ENCODE measurements around the gene SLC10A1. TPM values are rescaled to one million over a fixed set of nuclear protein-coding genes. Genes with fewer than 3 reads are reported as not detected.
A peak's percentile ranks its signal among the peaks of the same experiment; 100 is the strongest.
"Not testable (repeated sequence)": the region's sequence is repeated elsewhere in the genome, so short reads cannot be mapped to it uniquely, and the experiment has no call there.

The SLC10A1 gene
- polyA plus RNA-seq (ENCODE audit: insufficient read length): not detected

DNA sequence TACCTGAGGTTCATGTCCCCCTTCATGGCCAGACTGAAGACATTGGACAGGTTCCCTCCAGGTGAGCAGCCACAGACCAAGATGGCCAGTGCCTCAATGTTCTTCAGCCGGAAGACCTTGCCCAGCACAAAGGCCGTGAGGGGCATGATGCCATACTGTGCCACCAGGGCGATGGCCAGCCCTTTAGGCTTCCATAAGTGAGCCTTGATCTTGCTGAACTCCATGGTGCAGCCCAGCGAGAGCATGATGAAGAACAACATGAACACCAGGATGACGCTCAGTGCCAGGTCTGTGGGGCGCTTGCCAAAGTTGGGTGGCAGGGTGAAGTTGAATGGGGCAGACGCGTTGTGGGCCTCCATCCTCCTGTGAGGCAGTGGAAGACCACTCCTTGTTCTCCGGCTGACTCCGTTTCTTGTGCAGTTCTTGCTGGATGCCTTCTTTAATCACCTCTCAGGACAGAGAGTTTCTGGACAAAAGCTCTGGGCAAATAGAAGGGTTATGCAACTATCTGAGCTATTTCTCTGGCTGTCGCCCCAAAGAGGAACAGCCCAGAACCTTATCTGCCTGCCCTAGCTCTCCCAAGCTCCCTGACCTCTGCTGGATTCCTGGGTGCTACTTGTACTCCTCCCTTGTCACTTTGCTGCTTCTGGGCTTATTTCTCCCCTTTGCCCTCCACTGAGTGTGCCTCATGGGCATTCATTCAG, at the start of gene SLC10A1:
Gene SLC10A1, minus strand, starts transcription at position 445 of the 704 bp plus-strand sequence. Its CDS starts 86 bp downstream, at position 359.
- DNase-seq (ENCODE audit: low read depth): no peak

DNA sequence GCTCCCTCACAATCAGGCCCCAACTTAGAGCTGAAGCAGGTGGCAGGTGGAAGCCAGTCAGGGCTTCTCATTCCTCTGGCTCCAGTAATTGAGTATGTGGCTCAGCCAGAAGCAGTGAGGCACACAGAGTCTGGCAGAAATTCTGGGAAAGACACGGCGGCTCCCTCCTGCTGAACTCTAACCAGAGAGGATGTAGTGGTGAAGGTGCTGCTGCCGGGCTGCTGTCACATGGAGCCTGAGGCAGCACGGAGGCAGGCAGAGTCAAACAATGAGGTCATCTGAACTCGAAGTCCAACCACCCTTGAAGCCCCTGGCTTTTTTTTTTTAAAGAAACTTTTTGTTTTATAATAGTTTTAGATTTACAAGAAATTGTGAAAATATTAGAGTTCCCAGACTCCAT, 48.7 kb upstream of the SLC10A1 start:
- no peak for DNase-seq (ENCODE audit: low read depth)

GRCh38 chr14:69845050-69845581, 48.1 kb upstream of the SLC10A1 start:
- no peak for DNase-seq (ENCODE audit: low read depth)

DNA sequence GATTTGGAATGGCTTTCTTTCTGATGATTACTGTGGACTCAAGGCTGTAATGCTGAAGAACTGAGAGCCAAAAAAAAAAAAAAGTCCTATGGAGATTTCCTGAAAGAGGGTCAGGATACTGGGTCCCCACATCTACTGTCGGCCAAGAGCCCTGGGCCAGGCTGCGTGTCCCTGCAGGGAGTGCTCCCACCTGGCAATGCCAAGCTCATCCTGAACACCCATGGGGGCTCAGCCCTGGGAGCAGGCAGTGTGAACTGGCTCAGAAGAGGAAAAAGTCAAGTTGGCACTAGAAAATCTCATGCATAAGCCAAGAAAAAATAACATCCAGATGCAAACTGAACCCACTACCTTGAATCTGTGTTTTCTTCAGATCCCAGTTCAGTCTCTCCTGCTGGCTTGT, 47.1 kb upstream of the SLC10A1 start:
- no peak for DNase-seq (ENCODE audit: low read depth)

- DNase-seq (ENCODE audit: low read depth): no peak
Observed at GRCh38 chr14:69842686-69843420, 45.8 kb upstream of the SLC10A1 start.

DNA sequence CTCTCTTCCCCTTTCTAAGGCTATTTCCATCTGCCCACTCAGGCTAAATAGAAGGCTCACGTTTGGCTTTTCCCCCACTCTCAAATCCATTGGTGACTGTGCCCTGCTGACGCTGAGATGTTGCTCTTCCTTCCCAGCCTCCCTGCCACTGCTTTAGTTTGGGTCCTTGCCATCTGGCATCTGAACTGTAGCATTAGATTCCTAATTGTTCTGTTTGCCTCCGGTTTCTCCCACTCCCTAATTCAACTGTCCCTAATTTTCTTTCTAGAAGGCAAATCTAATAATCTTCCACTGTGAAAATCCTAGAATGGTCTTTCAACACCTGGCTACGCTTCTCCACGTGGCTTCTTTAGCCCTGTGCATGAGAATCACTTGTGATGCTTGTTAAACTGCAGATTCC, 44.6 kb upstream of the SLC10A1 start:
- DNase-seq (ENCODE audit: low read depth): no peak

GRCh38 chr14:69839661-69840060, 42.6 kb upstream of the SLC10A1 start:
- DNase-seq (ENCODE audit: low read depth): no peak

GRCh38 chr14:69838881-69839416, 41.9 kb upstream of the SLC10A1 start:
- no peak for DNase-seq (ENCODE audit: low read depth)

GRCh38 chr14:69828879-69829278, 31.8 kb upstream of the SLC10A1 start:
- DNase-seq (ENCODE audit: low read depth): no peak

- no peak for DNase-seq (ENCODE audit: low read depth)
Observed at GRCh38 chr14:69828354-69828753, 31.3 kb upstream of the SLC10A1 start.

DNA sequence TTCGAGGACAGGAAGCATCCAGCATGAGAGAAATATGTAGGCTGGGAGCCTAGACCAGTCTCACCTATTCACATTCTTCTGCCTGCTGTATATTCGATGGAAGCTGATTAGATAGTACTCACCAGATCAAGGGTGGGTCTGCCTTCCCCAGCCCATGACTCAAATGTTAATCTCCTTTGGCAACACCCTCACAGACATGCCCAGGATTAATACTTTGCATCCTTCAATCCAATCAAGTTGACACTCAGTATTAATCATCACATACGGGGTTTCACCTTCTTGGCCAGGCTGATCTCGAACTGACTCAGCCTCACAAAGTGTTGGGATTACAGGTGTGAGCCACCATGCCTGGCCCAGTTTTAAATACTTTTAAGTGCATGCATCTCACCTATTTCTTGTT, 30.5 kb upstream of the SLC10A1 start:
- DNase-seq (ENCODE audit: low read depth): no peak

GRCh38 chr14:69822456-69822855, 25.4 kb upstream of the SLC10A1 start:
- no peak for DNase-seq (ENCODE audit: low read depth)

DNA sequence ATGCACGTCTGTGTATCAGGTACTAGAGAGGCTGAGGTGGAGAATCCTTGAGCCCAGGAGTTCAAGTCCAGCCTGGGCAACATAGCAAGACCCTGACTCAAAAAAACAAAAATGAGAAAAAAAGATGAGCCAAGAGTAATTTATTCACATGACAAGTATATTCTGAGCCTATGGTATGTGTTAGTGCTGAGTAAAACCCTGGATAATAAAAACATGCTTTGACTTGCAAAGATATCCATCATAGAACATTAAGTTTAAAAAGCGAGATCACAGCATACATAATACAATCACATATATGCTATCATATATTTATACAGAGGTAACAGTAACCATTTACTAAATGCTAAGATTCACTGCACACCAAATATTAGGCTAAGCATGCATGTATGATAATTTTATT, 23.9 kb upstream of the SLC10A1 start:
- DNase-seq (ENCODE audit: low read depth): no peak

DNA sequence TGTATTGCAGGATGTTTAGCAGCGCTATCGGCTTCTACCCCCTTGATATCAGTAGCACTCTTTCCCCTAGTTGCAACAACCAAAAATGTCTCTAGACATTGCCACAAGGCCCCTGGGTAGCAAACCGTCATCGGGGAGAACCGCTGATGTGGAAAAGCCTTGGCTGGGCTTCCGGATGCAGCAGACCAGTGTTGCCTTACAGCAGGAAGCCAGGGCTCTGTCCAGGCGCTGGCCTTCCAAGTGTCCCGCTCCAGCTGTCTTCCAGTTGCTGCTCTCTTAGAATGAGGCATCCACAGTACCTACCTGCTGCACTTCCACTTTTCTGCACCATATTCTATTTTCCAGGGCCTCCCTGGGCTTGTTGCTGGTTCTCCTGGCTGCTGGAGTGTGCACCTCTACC, 22.6 kb upstream of the SLC10A1 start:
- no peak for DNase-seq (ENCODE audit: low read depth)

- peak; percentile 29 for DNase-seq (ENCODE audit: low read depth)
Observed at GRCh38 chr14:69818758-69819191, 21.7 kb upstream of the SLC10A1 start.

DNA sequence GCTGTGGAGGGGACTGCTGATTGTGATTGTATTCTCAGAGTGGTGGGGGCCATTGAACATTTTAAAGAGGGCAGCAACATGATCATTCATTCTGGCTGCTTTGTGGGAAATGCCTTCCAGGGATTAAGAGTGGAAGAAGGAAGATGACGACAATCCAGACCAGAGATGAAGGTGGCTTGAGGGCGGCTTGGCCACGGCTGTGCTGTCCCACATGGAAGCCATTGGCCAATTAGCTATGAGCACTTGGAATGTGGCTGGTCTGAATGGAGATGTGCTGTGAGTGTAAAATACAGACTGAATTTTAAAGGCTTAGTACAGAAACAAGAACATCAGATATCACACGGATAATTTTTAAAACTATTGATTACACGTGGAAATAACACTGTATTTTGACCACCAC, 19.2 kb upstream of the SLC10A1 start:
- no peak for DNase-seq (ENCODE audit: low read depth)

- no peak for DNase-seq (ENCODE audit: low read depth)
Observed at GRCh38 chr14:69815556-69815955, 18.5 kb upstream of the SLC10A1 start.

GRCh38 chr14:69814397-69814796, 17.4 kb upstream of the SLC10A1 start:
- DNase-seq (ENCODE audit: low read depth): no peak

DNA sequence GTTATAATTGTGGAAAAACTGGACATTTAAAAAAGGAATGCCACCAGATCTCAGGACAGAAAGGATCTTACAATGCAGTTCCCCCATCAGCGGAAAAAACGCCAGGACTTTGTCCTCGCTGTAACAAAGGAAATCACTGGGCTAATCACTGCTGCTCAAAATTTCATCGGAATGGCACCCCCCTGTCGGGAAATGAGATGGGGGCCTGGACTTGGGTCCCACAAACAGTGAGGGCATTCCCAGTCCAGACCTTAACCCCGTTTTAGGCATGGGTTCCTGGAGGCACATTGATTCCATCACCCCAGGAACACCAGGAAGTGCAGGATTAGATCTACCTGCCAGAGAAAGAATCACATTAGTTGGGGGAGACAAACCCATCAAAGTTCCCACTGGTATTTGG, 16.3 kb upstream of the SLC10A1 start:
- not testable (repeated sequence) for DNase-seq (ENCODE audit: low read depth)

GRCh38 chr14:69812711-69813110, 15.7 kb upstream of the SLC10A1 start:
- no peak for DNase-seq (ENCODE audit: low read depth)

DNA sequence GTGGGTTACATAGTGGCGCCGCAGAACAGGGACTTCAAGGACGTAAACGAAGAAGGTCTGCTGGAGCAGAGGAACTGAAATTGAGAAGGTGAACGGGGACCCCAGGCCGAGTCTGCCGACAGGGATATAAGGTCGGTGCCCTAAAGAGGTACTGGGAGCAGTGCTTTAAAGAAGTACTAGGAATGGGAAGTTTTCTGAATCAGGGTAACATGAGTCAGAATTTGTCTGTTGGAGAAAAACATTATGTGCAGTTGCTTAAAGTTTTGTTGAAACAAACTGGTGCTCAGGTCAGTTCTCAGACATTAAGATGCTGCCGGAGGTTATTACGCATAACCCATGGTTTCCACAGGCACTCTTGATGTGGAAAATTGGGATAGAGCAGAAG, 14.8 kb upstream of the SLC10A1 start:
- no peak for DNase-seq (ENCODE audit: low read depth)

GRCh38 chr14:69811227-69811867, 14.3 kb upstream of the SLC10A1 start:
- DNase-seq (ENCODE audit: low read depth): no peak

Data from forelimb muscle (tissue), 1 donor.